B cell (primary cell): ENCODE measurements around the gene ZNF646.

Experiments used
- CTCF ChIP-seq: fragments of 200-600 bp; IDR thresholded peaks from one replicate; pipeline ENCODE4 v1.8.0; 2022; ENCODE audit warnings: antibody characterized with exemption, mild to moderate bottlenecking
- EZH2 ChIP-seq: IDR thresholded peaks from 2 replicates; pipeline ENCODE4 v1.6.1; 2012; ENCODE audit warnings: borderline replicate concordance, low read depth, mild to moderate bottlenecking, moderate library complexity, low read length; ENCODE audit not compliant: insufficient read depth, poor library complexity, severe bottlenecking

GRCh38 chr16:31080035-31080629 lies 5.9 kb downstream of the ZNF646 start:
- TF ChIP-seq EZH2: no peak
- no peak for TF ChIP-seq CTCF
